IgD-negative memory B cell (primary cell): ENCODE data around the gene UQCRH. TPM values are rescaled to one million over a fixed set of nuclear protein-coding genes. Genes with fewer than 3 reads are reported as not detected.

Experiments
- H3K27ac Mint-ChIP-seq, 3 donors: one replicate each; pipeline ENCODE4 v1.8.0; 2020 to 2022; ENCODE audit warnings: mild to moderate bottlenecking in 3 of 3, mixed read lengths in 3 of 3, moderate library complexity in 1 of 3
- H3K27me3 Mint-ChIP-seq: one replicate; pipeline ENCODE4 v1.8.0; 2021; ENCODE audit warnings: mixed read lengths
- H3K36me3 Mint-ChIP-seq: one replicate; pipeline ENCODE4 v1.8.0; 2020; ENCODE audit warnings: mild to moderate bottlenecking, mixed read lengths
- H3K4me1 Mint-ChIP-seq, 3 donors: one replicate each; pipeline ENCODE4 v1.8.0; 2020 to 2022; ENCODE audit warnings: mixed read lengths in 3 of 3, mild to moderate bottlenecking in 1 of 3
- H3K4me3 Mint-ChIP-seq, 4 donors: one replicate each; pipeline ENCODE4 v1.8.0; 2020 to 2022; ENCODE audit warnings: mild to moderate bottlenecking in 4 of 4, mixed read lengths in 4 of 4, moderate library complexity in 3 of 4
- H3K9me3 Mint-ChIP-seq, 3 donors: one replicate each; pipeline ENCODE4 v1.8.0; 2020 to 2021; ENCODE audit warnings: mixed read lengths in 3 of 3, mild to moderate bottlenecking in 1 of 3
- polyA plus RNA-seq: library from polyadenylated mRNA; unstranded; fragments of 300-500 nt; fragmentation: Illumina TruSeq; gene quantifications from one replicate; pipeline ENCODE4 v1.2.3, GENCODE V29; 2021

The UQCRH gene
- 310 TPM for polyA plus RNA-seq

- Mint-ChIP-seq H3K27ac (peak within 1 kb of the TSS; percentile 97 to 99 (median 99)), H3K36me3 (peaks cover 2% of the 10 kb centered on the region), H3K27me3 (no peaks in the 10 kb centered on the region), H3K4me1 (peaks cover 15 to 32% (median 21%) of the 10 kb centered on the region in 3 donors), H3K4me3 (peak within 1 kb of the TSS; percentile 98 to 99 (median 99)), H3K9me3 (no peaks in the 10 kb centered on the region)
These were observed at the start of gene UQCRH, which contains the start of gene LRRC41 for GRCh38 chr1:46303038-46303871. Gene UQCRH, plus strand, starts transcription at chr1:46303698. Its CDS starts 69 bp downstream, at chr1:46303767. Gene LRRC41, minus strand, starts transcription at chr1:46303616. Its CDS starts 294 bp downstream, at chr1:46303322.

- Mint-ChIP-seq H3K9me3 (no peaks in the 10 kb centered on the region), H3K27ac (no peak overlapping the region), H3K4me1 (peaks cover 0 to 3% (median 1%) of the 10 kb centered on the region in 3 donors), H3K27me3 (no peaks in the 10 kb centered on the region), H3K4me3 (no peak overlapping the region), H3K36me3 (no peaks in the 10 kb centered on the region)
These were observed 48.8 kb upstream of the UQCRH start for GRCh38 chr1:46254668-46255067.

- Mint-ChIP-seq H3K9me3 (no peaks in the 10 kb centered on the region), H3K4me3 (no peak overlapping the region), H3K36me3 (no peaks in the 10 kb centered on the region), H3K27ac (no peak overlapping the region), H3K27me3 (no peaks in the 10 kb centered on the region), H3K4me1 (peaks cover 0 to 3% (median 1%) of the 10 kb centered on the region in 3 donors)
These were observed 47.0 kb upstream of the UQCRH start for GRCh38 chr1:46256523-46256922.

GRCh38 chr1:46262508-46262907 is 41.0 kb upstream of the UQCRH start:
- Mint-ChIP-seq H3K27me3 (no peaks in the 10 kb centered on the region), H3K4me1 (peaks cover 0 to 2% (median 0%) of the 10 kb centered on the region in 3 donors), H3K4me3 (no peak overlapping the region), H3K27ac (no peak overlapping the region), H3K9me3 (no peaks in the 10 kb centered on the region), H3K36me3 (no peaks in the 10 kb centered on the region)

- Mint-ChIP-seq H3K4me1 (no peaks in the 10 kb centered on the region), H3K4me3 (no peak overlapping the region), H3K27ac (no peak overlapping the region), H3K27me3 (no peaks in the 10 kb centered on the region), H3K9me3 (no peaks in the 10 kb centered on the region), H3K36me3 (no peaks in the 10 kb centered on the region)
These were observed 40.4 kb upstream of the UQCRH start for GRCh38 chr1:46263146-46263545.

GRCh38 chr1:46268578-46268977 is 34.9 kb upstream of the UQCRH start:
- Mint-ChIP-seq H3K36me3 (no peaks in the 10 kb centered on the region), H3K4me1 (no peaks in the 10 kb centered on the region), H3K4me3 (no peak overlapping the region), H3K9me3 (no peaks in the 10 kb centered on the region), H3K27me3 (no peaks in the 10 kb centered on the region), H3K27ac (peak overlapping the region in 1 of 3 donors; percentile 14)

- H3K36me3 Mint-ChIP-seq: peaks cover 2% of the 10 kb centered on the region
- H3K9me3 Mint-ChIP-seq: no peaks in the 10 kb centered on the region
- H3K27ac Mint-ChIP-seq: no peak overlapping the region
- no peaks in the 10 kb centered on the region for H3K27me3 Mint-ChIP-seq
- no peak overlapping the region for H3K4me3 Mint-ChIP-seq
- H3K4me1 Mint-ChIP-seq: no peaks in the 10 kb centered on the region
These were observed 29.1 kb upstream of the UQCRH start for GRCh38 chr1:46274225-46275029.

GRCh38 chr1:46275030-46275337 is 28.5 kb upstream of the UQCRH start:
- Mint-ChIP-seq H3K27me3 (no peaks in the 10 kb centered on the region), H3K36me3 (peaks cover 2% of the 10 kb centered on the region), H3K9me3 (no peaks in the 10 kb centered on the region), H3K4me3 (peak overlapping the region in 1 of 4 donors; percentile 52), H3K4me1 (no peaks in the 10 kb centered on the region), H3K27ac (no peak overlapping the region)

- no peak overlapping the region for H3K27ac Mint-ChIP-seq
- peaks cover 3% of the 10 kb centered on the region for H3K36me3 Mint-ChIP-seq
- H3K9me3 Mint-ChIP-seq: no peaks in the 10 kb centered on the region
- H3K27me3 Mint-ChIP-seq: no peaks in the 10 kb centered on the region
- H3K4me3 Mint-ChIP-seq: no peak overlapping the region
- H3K4me1 Mint-ChIP-seq: no peaks in the 10 kb centered on the region
These were observed 25.7 kb upstream of the UQCRH start for GRCh38 chr1:46277658-46278373.

- peaks cover 5% of the 10 kb centered on the region for H3K36me3 Mint-ChIP-seq
- H3K4me1 Mint-ChIP-seq: peaks cover 0 to 4% (median 0%) of the 10 kb centered on the region in 3 donors
- no peak overlapping the region for H3K27ac Mint-ChIP-seq
- no peaks in the 10 kb centered on the region for H3K9me3 Mint-ChIP-seq
- peak overlapping the region in 1 of 4 donors; percentile 14 for H3K4me3 Mint-ChIP-seq
- H3K27me3 Mint-ChIP-seq: no peaks in the 10 kb centered on the region
These were observed 24.7 kb upstream of the UQCRH start for GRCh38 chr1:46278807-46279206.

GRCh38 chr1:46280092-46280491 is 23.4 kb upstream of the UQCRH start:
- Mint-ChIP-seq H3K4me1 (peaks cover 0 to 4% (median 0%) of the 10 kb centered on the region in 3 donors), H3K27ac (no peak overlapping the region), H3K36me3 (peaks cover 5% of the 10 kb centered on the region), H3K9me3 (no peaks in the 10 kb centered on the region), H3K4me3 (no peak overlapping the region), H3K27me3 (no peaks in the 10 kb centered on the region)

- peaks cover 0 to 4% (median 0%) of the 10 kb centered on the region in 3 donors for H3K4me1 Mint-ChIP-seq
- no peaks in the 10 kb centered on the region for H3K27me3 Mint-ChIP-seq
- H3K9me3 Mint-ChIP-seq: no peaks in the 10 kb centered on the region
- no peak overlapping the region for H3K27ac Mint-ChIP-seq
- H3K36me3 Mint-ChIP-seq: peaks cover 5% of the 10 kb centered on the region
- no peak overlapping the region for H3K4me3 Mint-ChIP-seq
These were observed 22.5 kb upstream of the UQCRH start for GRCh38 chr1:46281021-46281420.

GRCh38 chr1:46284058-46284457 is 19.4 kb upstream of the UQCRH start:
- Mint-ChIP-seq H3K27me3 (no peaks in the 10 kb centered on the region), H3K27ac (no peak overlapping the region), H3K36me3 (peaks cover 3% of the 10 kb centered on the region), H3K4me3 (no peak overlapping the region), H3K4me1 (peaks cover 0 to 4% (median 0%) of the 10 kb centered on the region in 3 donors), H3K9me3 (no peaks in the 10 kb centered on the region)

- Mint-ChIP-seq H3K4me3 (no peak overlapping the region), H3K36me3 (peaks cover 3% of the 10 kb centered on the region), H3K27ac (peak overlapping the region in 1 of 3 donors; percentile 31), H3K27me3 (no peaks in the 10 kb centered on the region), H3K4me1 (peaks cover 0 to 4% (median 0%) of the 10 kb centered on the region in 3 donors), H3K9me3 (no peaks in the 10 kb centered on the region)
These were observed 18.6 kb upstream of the UQCRH start for GRCh38 chr1:46284597-46285564.
